ENCODE data around the gene COL4A2. TPM values are rescaled to one million over a fixed set of nuclear protein-coding genes. Genes with fewer than 3 reads are reported as not detected.
A peak's percentile ranks its signal among the peaks of the same experiment; 100 is the strongest.

Gene COL4A2
- total RNA-seq, 1 donor from 2014 or later: 1,414 TPM

GRCh38 chr13:110546378-110546777, 239.3 kb downstream of the COL4A2 start:
- no peaks in the 10 kb centered on the region for H3K79me2 ChIP-seq (ENCODE audit: insufficient read depth, low read length)
- no peaks in the 10 kb centered on the region for H4K20me1 ChIP-seq (ENCODE audit: insufficient read depth, low read length)
- no peak overlapping the region for H3K4me3 ChIP-seq (ENCODE audit: insufficient read depth, low read depth, low read length)
- no peak for DNase-seq (ENCODE audit: low read depth)
- H3K27me3 Mint-ChIP-seq (ENCODE audit: low read depth, unreplicated experiment): no peaks in the 10 kb centered on the region
- H3K9me3 ChIP-seq (ENCODE audit: insufficient read depth, low read depth, low read length): peaks cover 3% of the 10 kb centered on the region
- H3K36me3 Mint-ChIP-seq (ENCODE audit: low read depth, unreplicated experiment): peaks cover 2% of the 10 kb centered on the region
- H3K4me1 Mint-ChIP-seq (ENCODE audit: low read depth, unreplicated experiment): no peaks in the 10 kb centered on the region
- H3K4me1 ChIP-seq (ENCODE audit: insufficient read depth, low read length): peaks cover 10% of the 10 kb centered on the region
- no peaks in the 10 kb centered on the region for H3K36me3 ChIP-seq (ENCODE audit: insufficient read depth, low read length)
- no peak overlapping the region for H3K4me3 Mint-ChIP-seq (ENCODE audit: unreplicated experiment)
- H3K9ac ChIP-seq (ENCODE audit: low read length): no peak overlapping the region
- H3K4me2 ChIP-seq (ENCODE audit: low read length): peak overlapping the region; percentile 78
- no peak overlapping the region for H2AFZ ChIP-seq (ENCODE audit: low read depth, low read length)
- H3K9me3 Mint-ChIP-seq (ENCODE audit: unreplicated experiment): peaks cover 3% of the 10 kb centered on the region
- no peaks in the 10 kb centered on the region for H3K27me3 ChIP-seq (ENCODE audit: insufficient read depth, low read length)
- no peak for FAIRE-seq
- no peak for TF ChIP-seq CTCF (IDR thresholded peaks at IDR 0.05; ENCODE audit: insufficient read depth, low read depth, low read length)
- TF ChIP-seq EZH2 (IDR thresholded peaks at IDR 0.05; ENCODE audit: insufficient read depth, low read length): no peak
- no peak overlapping the region for H3K27ac Mint-ChIP-seq (ENCODE audit: unreplicated experiment)
- no peak overlapping the region for H3K27ac ChIP-seq (ENCODE audit: low read depth, low read length)

GRCh38 chr13:110546926-110547325, 239.8 kb downstream of the COL4A2 start:
- Histone ChIP-seq H3K36me3 (ENCODE audit: insufficient read depth, low read length) (no peaks in the 10 kb centered on the region), H3K27me3 (ENCODE audit: insufficient read depth, low read length) (no peaks in the 10 kb centered on the region), H3K9ac (ENCODE audit: low read length) (no peak overlapping the region), H3K4me1 (ENCODE audit: insufficient read depth, low read length) (peaks cover 10% of the 10 kb centered on the region), H3K4me3 (ENCODE audit: insufficient read depth, low read depth, low read length) (no peak overlapping the region), H3K9me3 (ENCODE audit: insufficient read depth, low read depth, low read length) (peaks cover 3% of the 10 kb centered on the region), H2AFZ (ENCODE audit: low read depth, low read length) (peak overlapping the region; percentile 50), H3K79me2 (ENCODE audit: insufficient read depth, low read length) (no peaks in the 10 kb centered on the region), H3K27ac (ENCODE audit: low read depth, low read length) (peak overlapping the region; percentile 3), H4K20me1 (ENCODE audit: insufficient read depth, low read length) (no peaks in the 10 kb centered on the region), H3K4me2 (ENCODE audit: low read length) (peak overlapping the region; percentile 78)
- Mint-ChIP-seq H3K27me3 (ENCODE audit: low read depth, unreplicated experiment) (no peaks in the 10 kb centered on the region), H3K4me3 (ENCODE audit: unreplicated experiment) (peak overlapping the region; percentile 29), H3K36me3 (ENCODE audit: low read depth, unreplicated experiment) (peaks cover 2% of the 10 kb centered on the region), H3K9me3 (ENCODE audit: unreplicated experiment) (peaks cover 3% of the 10 kb centered on the region), H3K27ac (ENCODE audit: unreplicated experiment) (no peak overlapping the region), H3K4me1 (ENCODE audit: low read depth, unreplicated experiment) (no peaks in the 10 kb centered on the region)
- peak; percentile 94 for DNase-seq (ENCODE audit: low read depth)
- TF ChIP-seq CTCF (IDR thresholded peaks at IDR 0.05; ENCODE audit: insufficient read depth, low read depth, low read length) (no peak), EZH2 (IDR thresholded peaks at IDR 0.05; ENCODE audit: insufficient read depth, low read length) (no peak)
- peak; percentile 94 for FAIRE-seq

- Histone ChIP-seq H2AFZ (ENCODE audit: low read depth, low read length) (no peak overlapping the region), H3K4me3 (ENCODE audit: insufficient read depth, low read depth, low read length) (no peak overlapping the region), H3K9me3 (ENCODE audit: insufficient read depth, low read depth, low read length) (peaks cover 3% of the 10 kb centered on the region), H3K4me1 (ENCODE audit: insufficient read depth, low read length) (peaks cover 10% of the 10 kb centered on the region), H3K4me2 (ENCODE audit: low read length) (no peak overlapping the region), H3K27ac (ENCODE audit: low read depth, low read length) (no peak overlapping the region), H3K27me3 (ENCODE audit: insufficient read depth, low read length) (no peaks in the 10 kb centered on the region), H4K20me1 (ENCODE audit: insufficient read depth, low read length) (no peaks in the 10 kb centered on the region), H3K9ac (ENCODE audit: low read length) (no peak overlapping the region), H3K79me2 (ENCODE audit: insufficient read depth, low read length) (no peaks in the 10 kb centered on the region), H3K36me3 (ENCODE audit: insufficient read depth, low read length) (no peaks in the 10 kb centered on the region)
- TF ChIP-seq EZH2 (IDR thresholded peaks at IDR 0.05; ENCODE audit: insufficient read depth, low read length) (no peak), CTCF (IDR thresholded peaks at IDR 0.05; ENCODE audit: insufficient read depth, low read depth, low read length) (no peak)
- Mint-ChIP-seq H3K36me3 (ENCODE audit: low read depth, unreplicated experiment) (peaks cover 2% of the 10 kb centered on the region), H3K9me3 (ENCODE audit: unreplicated experiment) (peaks cover 3% of the 10 kb centered on the region), H3K27me3 (ENCODE audit: low read depth, unreplicated experiment) (no peaks in the 10 kb centered on the region), H3K4me3 (ENCODE audit: unreplicated experiment) (no peak overlapping the region), H3K27ac (ENCODE audit: unreplicated experiment) (no peak overlapping the region), H3K4me1 (ENCODE audit: low read depth, unreplicated experiment) (no peaks in the 10 kb centered on the region)
- no peak for FAIRE-seq
- DNase-seq (ENCODE audit: low read depth): no peak
Measured at GRCh38 chr13:110548891-110549794, 242.1 kb downstream of the COL4A2 start.

Data from astrocyte (in vitro differentiated cells and primary cell).